Panc1 (cell line): Measurements from ENCODE around the gene FCMR. TPM values are rescaled to one million over a fixed set of nuclear protein-coding genes. Genes with fewer than 3 reads are reported as not detected.

Source experiments
- ATAC-seq: fragments of 200-7000 bp; cut with Tn5 transposase; 2 replicates; pipeline ENCODE4 v1.9.1; 2020; ENCODE audit warnings: mild to moderate bottlenecking, moderate library complexity
- BruUV-seq: library from RNA; stranded (reverse); fragments of 400-500 nt; replicated peaks from 2 replicates; lab custom pipeline; 2021; lab: Mats Ljungman, UMichigan
- CTCF ChIA-PET: fragments of 300-600 bp; sonication (Branson Sonifier 250); formaldehyde crosslinking; loops from one replicate; lab custom pipeline; 2022; ENCODE audit warnings: antibody characterized with exemption; lab: Charles Lee
- POLR2A ChIA-PET: fragments of 300-600 bp; sonication (Branson Sonifier 250); formaldehyde crosslinking; loops from one replicate; lab custom pipeline; 2022; ENCODE audit warnings: antibody characterized with exemption; lab: Charles Lee
- DNase-seq: peaks from one replicate; pipeline ENCODE4 v3.0.0-alpha.2; 2010; ENCODE audit warnings: low read depth, low spot score
- H3K27ac ChIP-seq: 2 replicates; pipeline ENCODE4 v1.5.1; 2011; ENCODE audit warnings: mild to moderate bottlenecking, low read length, inconsistent platforms
- H3K27me3 ChIP-seq: fragments of 200-500 bp; sonication (Bioruptor generic); 2 replicates; pipeline ENCODE4 v1.6.0; 2014; ENCODE audit warnings: low read length, inconsistent platforms; ENCODE audit not compliant: control insufficient read depth, insufficient read depth
- H3K36me3 ChIP-seq: fragments of 200-500 bp; sonication (Bioruptor generic); 2 replicates; pipeline ENCODE4 v1.5.1; 2014; ENCODE audit warnings: inconsistent platforms, mild to moderate bottlenecking, low read length, moderate library complexity; ENCODE audit not compliant: control insufficient read depth, insufficient read depth
- H3K4me1 ChIP-seq: 2 replicates; pipeline ENCODE4 v1.5.1; 2011; ENCODE audit warnings: inconsistent platforms, mild to moderate bottlenecking, low read length, moderate library complexity; ENCODE audit not compliant: control insufficient read depth, insufficient read depth
- H3K4me3 ChIP-seq, 2 experiments: 2 replicates each; pipeline ENCODE4 v1.5.1; 2011 to 2012; ENCODE audit warnings: low read depth in 2 of 2, low read length in 2 of 2, mild to moderate bottlenecking in 2 of 2, inconsistent platforms in 1 of 2, moderate library complexity in 1 of 2
- H3K9me3 ChIP-seq: fragments of 200-500 bp; sonication (Bioruptor generic); 2 replicates; pipeline ENCODE4 v1.5.1; 2014; ENCODE audit warnings: low read depth, mild to moderate bottlenecking, inconsistent platforms, low read length, moderate library complexity; ENCODE audit not compliant: control insufficient read depth, insufficient read depth
- POLR2AphosphoS5 ChIP-seq: IDR thresholded peaks from 2 replicates; pipeline ENCODE4 v1.6.1; 2012; ENCODE audit warnings: mild to moderate bottlenecking, low read depth, low read length, moderate library complexity
- SIN3A ChIP-seq: IDR thresholded peaks from 2 replicates; pipeline ENCODE4 v1.6.1; 2012; ENCODE audit warnings: low read depth, mild to moderate bottlenecking, low read length, moderate library complexity, borderline replicate concordance; ENCODE audit not compliant: insufficient read depth
- TCF7L2 ChIP-seq: IDR thresholded peaks from 2 replicates; pipeline ENCODE4 v1.6.1; 2011; ENCODE audit warnings: mild to moderate bottlenecking, low read depth, low read length, inconsistent platforms
- in situ Hi-C: cut with HindIII; loops from 2 replicates; pipeline ENCODE4 v1.10.0; 2016; ENCODE audit warnings: low sequenced_read_pairs, low pct_unique_long_range_greater_than_20kb
- intact Hi-C: fragments of 100-400 bp; cut with micrococcal nuclease; formaldehyde crosslinking; loops from one replicate; pipeline ENCODE4 v1.10.0; 2022; ENCODE audit not compliant: unreplicated experiment
- total RNA-seq: library from RNA; stranded (reverse); gene quantifications from one replicate; pipeline ENCODE4 v1.2.1, GENCODE V29; 2021; ENCODE audit not compliant: unreplicated experiment
- TF ChIP-seq, protein P1 (sequence below), 2 experiments: IDR thresholded peaks; 2 replicates each; pipeline ENCODE4 v1.6.1; 2011 to 2012; ENCODE audit warnings: low read depth in 2 of 2, control low read depth in 1 of 2, low read length in 1 of 2, mild to moderate bottlenecking in 1 of 2, moderate library complexity in 1 of 2; ENCODE audit not compliant: insufficient read depth in 1 of 2
- TF ChIP-seq, protein P2 (sequence below): fragments of 450-650 bp; IDR thresholded peaks from 2 replicates; pipeline ENCODE4 v1.5.1; 2017; ENCODE audit warnings: mild to moderate bottlenecking

FCMR gene
- total RNA-seq, 1 experiment from 2014 or later = 0.41 TPM

DNA sequence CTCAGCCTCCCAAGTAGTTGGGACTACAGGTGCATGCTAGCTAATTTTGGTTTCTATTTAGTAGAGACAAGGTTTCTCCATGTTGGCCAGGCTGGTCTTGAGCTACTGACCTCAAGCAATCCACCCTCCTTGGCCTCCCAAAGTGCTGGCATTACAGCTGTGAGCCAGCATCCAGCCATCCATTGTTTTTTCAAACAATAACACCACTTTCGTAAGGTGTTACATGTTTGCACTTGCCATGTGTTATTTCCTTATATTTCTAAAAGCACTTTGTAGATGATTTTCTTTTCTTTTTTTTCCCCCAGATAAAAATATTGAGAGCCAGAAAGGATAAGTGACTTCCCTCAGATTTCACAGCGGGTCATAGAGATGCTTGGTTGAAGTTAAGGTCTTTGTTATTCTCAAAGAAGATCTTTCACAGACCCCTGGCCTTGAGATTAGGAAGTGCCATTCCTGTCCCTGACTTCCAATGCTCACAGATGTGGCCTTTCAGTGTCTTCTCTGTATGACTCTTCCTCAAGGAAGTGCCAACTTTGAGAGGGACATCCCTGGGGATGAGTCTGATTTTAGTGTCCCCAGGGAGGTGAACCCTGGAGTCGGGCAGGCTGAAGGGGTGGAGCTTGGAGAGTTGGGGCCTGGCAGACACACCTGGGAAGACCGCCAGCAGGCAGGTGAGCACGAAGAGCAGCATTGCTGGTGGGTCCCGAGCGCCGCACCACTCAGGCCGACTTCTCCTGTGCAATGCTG, 18.3 kb upstream of the FCMR start:
- TF ChIP-seq TCF7L2 = no peak
- no peak for TF ChIP-seq SIN3A
- TF ChIP-seq, protein P1, sequence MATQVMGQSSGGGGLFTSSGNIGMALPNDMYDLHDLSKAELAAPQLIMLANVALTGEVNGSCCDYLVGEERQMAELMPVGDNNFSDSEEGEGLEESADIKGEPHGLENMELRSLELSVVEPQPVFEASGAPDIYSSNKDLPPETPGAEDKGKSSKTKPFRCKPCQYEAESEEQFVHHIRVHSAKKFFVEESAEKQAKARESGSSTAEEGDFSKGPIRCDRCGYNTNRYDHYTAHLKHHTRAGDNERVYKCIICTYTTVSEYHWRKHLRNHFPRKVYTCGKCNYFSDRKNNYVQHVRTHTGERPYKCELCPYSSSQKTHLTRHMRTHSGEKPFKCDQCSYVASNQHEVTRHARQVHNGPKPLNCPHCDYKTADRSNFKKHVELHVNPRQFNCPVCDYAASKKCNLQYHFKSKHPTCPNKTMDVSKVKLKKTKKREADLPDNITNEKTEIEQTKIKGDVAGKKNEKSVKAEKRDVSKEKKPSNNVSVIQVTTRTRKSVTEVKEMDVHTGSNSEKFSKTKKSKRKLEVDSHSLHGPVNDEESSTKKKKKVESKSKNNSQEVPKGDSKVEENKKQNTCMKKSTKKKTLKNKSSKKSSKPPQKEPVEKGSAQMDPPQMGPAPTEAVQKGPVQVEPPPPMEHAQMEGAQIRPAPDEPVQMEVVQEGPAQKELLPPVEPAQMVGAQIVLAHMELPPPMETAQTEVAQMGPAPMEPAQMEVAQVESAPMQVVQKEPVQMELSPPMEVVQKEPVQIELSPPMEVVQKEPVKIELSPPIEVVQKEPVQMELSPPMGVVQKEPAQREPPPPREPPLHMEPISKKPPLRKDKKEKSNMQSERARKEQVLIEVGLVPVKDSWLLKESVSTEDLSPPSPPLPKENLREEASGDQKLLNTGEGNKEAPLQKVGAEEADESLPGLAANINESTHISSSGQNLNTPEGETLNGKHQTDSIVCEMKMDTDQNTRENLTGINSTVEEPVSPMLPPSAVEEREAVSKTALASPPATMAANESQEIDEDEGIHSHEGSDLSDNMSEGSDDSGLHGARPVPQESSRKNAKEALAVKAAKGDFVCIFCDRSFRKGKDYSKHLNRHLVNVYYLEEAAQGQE (IDR thresholded peaks at IDR 0.05; ENCODE audit: insufficient read depth in 1 of 2, low read depth in 2 of 2, low read length in 1 of 2) = no peak
- no peak for TF ChIP-seq POLR2AphosphoS5
- TF ChIP-seq, protein P2, sequence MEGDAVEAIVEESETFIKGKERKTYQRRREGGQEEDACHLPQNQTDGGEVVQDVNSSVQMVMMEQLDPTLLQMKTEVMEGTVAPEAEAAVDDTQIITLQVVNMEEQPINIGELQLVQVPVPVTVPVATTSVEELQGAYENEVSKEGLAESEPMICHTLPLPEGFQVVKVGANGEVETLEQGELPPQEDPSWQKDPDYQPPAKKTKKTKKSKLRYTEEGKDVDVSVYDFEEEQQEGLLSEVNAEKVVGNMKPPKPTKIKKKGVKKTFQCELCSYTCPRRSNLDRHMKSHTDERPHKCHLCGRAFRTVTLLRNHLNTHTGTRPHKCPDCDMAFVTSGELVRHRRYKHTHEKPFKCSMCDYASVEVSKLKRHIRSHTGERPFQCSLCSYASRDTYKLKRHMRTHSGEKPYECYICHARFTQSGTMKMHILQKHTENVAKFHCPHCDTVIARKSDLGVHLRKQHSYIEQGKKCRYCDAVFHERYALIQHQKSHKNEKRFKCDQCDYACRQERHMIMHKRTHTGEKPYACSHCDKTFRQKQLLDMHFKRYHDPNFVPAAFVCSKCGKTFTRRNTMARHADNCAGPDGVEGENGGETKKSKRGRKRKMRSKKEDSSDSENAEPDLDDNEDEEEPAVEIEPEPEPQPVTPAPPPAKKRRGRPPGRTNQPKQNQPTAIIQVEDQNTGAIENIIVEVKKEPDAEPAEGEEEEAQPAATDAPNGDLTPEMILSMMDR = no peak
- ChIA-PET POLR2A (no interaction called here), CTCF (no interaction called here)
- DNase-seq (no peak), ATAC-seq (no peak)
- no peaks in the 10 kb centered on the region for H3K4me1 ChIP-seq
- intact Hi-C loops = no loop called here
- H3K27me3 ChIP-seq = peaks cover 3% of the 10 kb centered on the region; the same call in 1 of the 2 replicates
- no peak overlapping the region for H3K27ac ChIP-seq
- no TSS peak for BruUV-seq
- no peaks in the 10 kb centered on the region for H3K9me3 ChIP-seq
- H3K4me3 ChIP-seq = no peak overlapping the region
- H3K36me3 ChIP-seq = no peaks in the 10 kb centered on the region
- in situ Hi-C loops = no loop called here

DNA sequence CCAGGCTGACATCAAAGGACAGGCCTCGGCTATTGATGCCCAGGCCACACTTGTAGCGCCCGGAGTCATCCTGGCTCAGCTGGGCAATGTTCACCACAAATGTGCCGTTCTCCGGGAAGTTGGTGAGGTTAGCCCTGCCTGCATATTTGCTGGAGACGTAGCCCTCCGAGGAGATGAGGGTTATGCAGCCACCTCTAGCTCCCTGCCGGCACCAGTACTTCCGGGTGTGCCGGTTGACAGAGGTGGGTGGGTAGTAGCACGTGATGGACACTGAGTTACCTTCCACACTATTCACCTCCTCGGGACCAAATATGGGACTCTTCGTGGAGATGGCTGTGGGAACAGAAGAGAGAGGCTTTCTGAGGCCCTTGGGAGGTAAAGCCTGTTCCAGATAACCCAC, 17.4 kb upstream of the FCMR start:
- intact Hi-C loops = no loop called here
- H3K27me3 ChIP-seq = peaks cover 2% of the 10 kb centered on the region; the same call in 1 of the 2 replicates
- DNase-seq (no peak), ATAC-seq (no peak)
- no peaks in the 10 kb centered on the region for H3K4me1 ChIP-seq
- no peaks in the 10 kb centered on the region for H3K9me3 ChIP-seq
- TF ChIP-seq SIN3A = no peak
- TF ChIP-seq, protein P2 = no peak
- no peak for TF ChIP-seq POLR2AphosphoS5
- TF ChIP-seq, protein P1 (IDR thresholded peaks at IDR 0.05; ENCODE audit: insufficient read depth in 1 of 2, low read depth in 2 of 2, low read length in 1 of 2) = no peak
- no peak for TF ChIP-seq TCF7L2
- no TSS peak for BruUV-seq
- ChIA-PET POLR2A (no interaction called here), CTCF (no interaction called here)
- no peak overlapping the region for H3K27ac ChIP-seq
- in situ Hi-C loops = no loop called here
- H3K36me3 ChIP-seq = no peaks in the 10 kb centered on the region
- no peak overlapping the region for H3K4me3 ChIP-seq
